ENCODE data around the gene PPT2. TPM values are rescaled to one million over a fixed set of nuclear protein-coding genes. Genes with fewer than 3 reads are reported as not detected.

Gene PPT2
- total and polyA plus RNA-seq, 2 of the 13 experiments (the other 11 are each of a cell fraction or from before 2014, with no cell fraction given) = 39.2 to 61.8 TPM

DNA sequence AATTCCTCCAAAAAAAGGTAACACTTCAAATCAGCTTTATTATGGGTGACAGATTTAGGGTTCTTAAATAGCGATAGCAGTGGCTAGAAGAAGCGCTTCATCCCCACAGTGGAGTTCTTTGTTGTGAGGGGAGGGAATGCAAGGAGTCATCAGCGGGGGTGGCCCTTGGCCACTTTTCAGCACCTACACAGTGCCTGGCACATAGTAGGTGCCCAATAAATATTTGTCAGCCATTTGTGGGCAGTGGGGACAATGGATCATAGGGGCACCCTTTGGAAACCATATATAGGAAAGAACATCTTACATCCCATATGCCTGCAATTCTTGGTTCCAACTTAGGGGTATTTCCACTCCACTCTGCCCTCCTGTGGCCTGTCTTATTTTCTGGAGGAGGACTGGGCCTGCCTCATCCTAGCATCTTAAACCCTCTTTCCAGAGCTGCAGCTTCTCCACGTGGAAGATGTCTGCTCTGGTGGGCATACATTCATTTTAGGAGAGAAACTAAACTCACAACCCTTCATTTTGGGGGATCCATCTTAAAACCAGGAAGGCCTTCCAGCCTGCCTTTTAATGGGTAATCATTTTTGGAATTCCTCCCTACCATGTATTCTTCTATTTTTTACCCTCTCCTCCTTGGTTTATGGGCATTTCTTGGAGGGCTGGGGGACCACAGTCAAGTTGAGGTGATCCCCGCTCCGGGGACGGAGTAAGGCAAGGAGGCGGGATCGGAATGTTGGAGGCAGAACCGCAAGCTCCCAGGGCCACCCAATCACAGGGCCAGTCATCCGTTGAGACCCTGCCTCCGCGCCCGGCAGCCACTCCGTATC lies 41.1 kb downstream of the PPT2 start (continued):
- TF ChIP-seq UBTF (CRISPR knock-in tag; IDR thresholded peaks at IDR 0.05) = no peak
- TF ChIP-seq, protein P1, sequence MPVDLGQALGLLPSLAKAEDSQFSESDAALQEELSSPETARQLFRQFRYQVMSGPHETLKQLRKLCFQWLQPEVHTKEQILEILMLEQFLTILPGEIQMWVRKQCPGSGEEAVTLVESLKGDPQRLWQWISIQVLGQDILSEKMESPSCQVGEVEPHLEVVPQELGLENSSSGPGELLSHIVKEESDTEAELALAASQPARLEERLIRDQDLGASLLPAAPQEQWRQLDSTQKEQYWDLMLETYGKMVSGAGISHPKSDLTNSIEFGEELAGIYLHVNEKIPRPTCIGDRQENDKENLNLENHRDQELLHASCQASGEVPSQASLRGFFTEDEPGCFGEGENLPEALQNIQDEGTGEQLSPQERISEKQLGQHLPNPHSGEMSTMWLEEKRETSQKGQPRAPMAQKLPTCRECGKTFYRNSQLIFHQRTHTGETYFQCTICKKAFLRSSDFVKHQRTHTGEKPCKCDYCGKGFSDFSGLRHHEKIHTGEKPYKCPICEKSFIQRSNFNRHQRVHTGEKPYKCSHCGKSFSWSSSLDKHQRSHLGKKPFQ (CRISPR knock-in tag; IDR thresholded peaks at IDR 0.05; ENCODE audit: insufficient replicate concordance) = no peak
- TF ChIP-seq ZSCAN20 (CRISPR knock-in tag; IDR thresholded peaks at IDR 0.05; ENCODE audit: borderline replicate concordance) = no peak
- TF ChIP-seq, protein P2, sequence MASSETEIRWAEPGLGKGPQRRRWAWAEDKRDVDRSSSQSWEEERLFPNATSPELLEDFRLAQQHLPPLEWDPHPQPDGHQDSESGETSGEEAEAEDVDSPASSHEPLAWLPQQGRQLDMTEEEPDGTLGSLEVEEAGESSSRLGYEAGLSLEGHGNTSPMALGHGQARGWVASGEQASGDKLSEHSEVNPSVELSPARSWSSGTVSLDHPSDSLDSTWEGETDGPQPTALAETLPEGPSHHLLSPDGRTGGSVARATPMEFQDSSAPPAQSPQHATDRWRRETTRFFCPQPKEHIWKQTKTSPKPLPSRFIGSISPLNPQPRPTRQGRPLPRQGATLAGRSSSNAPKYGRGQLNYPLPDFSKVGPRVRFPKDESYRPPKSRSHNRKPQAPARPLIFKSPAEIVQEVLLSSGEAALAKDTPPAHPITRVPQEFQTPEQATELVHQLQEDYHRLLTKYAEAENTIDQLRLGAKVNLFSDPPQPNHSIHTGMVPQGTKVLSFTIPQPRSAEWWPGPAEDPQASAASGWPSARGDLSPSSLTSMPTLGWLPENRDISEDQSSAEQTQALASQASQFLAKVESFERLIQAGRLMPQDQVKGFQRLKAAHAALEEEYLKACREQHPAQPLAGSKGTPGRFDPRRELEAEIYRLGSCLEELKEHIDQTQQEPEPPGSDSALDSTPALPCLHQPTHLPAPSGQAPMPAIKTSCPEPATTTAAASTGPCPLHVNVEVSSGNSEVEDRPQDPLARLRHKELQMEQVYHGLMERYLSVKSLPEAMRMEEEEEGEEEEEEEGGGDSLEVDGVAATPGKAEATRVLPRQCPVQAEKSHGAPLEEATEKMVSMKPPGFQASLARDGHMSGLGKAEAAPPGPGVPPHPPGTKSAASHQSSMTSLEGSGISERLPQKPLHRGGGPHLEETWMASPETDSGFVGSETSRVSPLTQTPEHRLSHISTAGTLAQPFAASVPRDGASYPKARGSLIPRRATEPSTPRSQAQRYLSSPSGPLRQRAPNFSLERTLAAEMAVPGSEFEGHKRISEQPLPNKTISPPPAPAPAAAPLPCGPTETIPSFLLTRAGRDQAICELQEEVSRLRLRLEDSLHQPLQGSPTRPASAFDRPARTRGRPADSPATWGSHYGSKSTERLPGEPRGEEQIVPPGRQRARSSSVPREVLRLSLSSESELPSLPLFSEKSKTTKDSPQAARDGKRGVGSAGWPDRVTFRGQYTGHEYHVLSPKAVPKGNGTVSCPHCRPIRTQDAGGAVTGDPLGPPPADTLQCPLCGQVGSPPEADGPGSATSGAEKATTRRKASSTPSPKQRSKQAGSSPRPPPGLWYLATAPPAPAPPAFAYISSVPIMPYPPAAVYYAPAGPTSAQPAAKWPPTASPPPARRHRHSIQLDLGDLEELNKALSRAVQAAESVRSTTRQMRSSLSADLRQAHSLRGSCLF (CRISPR knock-in tag; IDR thresholded peaks at IDR 0.05; ENCODE audit: borderline replicate concordance) = no peak
- TF ChIP-seq SIN3B (IDR thresholded peaks at IDR 0.05; ENCODE audit: low read length) = no peak
- TF ChIP-seq SMYD3 (CRISPR knock-in tag; IDR thresholded peaks at IDR 0.05) = peak; percentile 82; the same call in 1 of the 2 replicates
- TF ChIP-seq HMGXB4 (CRISPR knock-in tag; IDR thresholded peaks at IDR 0.05; ENCODE audit: borderline replicate concordance in 1 of 2, low read depth in 1 of 2) = peak in 1 of 2 experiments; percentile 25; a peak in 3 of 4 replicates
- no peak for TF ChIP-seq HNRNPK (IDR thresholded peaks at IDR 0.05; ENCODE audit: low read depth, low read length, poor library complexity, severe bottlenecking)
- no peak for TF ChIP-seq CCAR2 (optimal IDR thresholded peaks at IDR 0.05; ENCODE audit: low read depth, low read length)
- 0 out of 2 replicates have a peak, but pooled peaks have one; percentile 10 for TF ChIP-seq ZNF451 (CRISPR knock-in tag; IDR thresholded peaks at IDR 0.05)
- TF ChIP-seq KDM5B (CRISPR knock-in tag; IDR thresholded peaks at IDR 0.05; ENCODE audit: borderline replicate concordance) = no peak
- TF ChIP-seq CHD4 (IDR thresholded peaks at IDR 0.05; ENCODE audit: borderline replicate concordance, low read length) = peak; percentile 80
- no peak for TF ChIP-seq TGIF2 (CRISPR knock-in tag; IDR thresholded peaks at IDR 0.05)
- TF ChIP-seq SOX5 (CRISPR knock-in tag; IDR thresholded peaks at IDR 0.05; ENCODE audit: borderline replicate concordance) = no peak
